Liver (tissue), 9 donors: ENCODE measurements around the gene ZNF655. TPM values are rescaled to one million over a fixed set of nuclear protein-coding genes. Genes with fewer than 3 reads are reported as not detected.

Experiments used
- DNase-seq: peaks from one replicate; pipeline ENCODE4 v3.0.0-alpha.2; 2017; ENCODE audit warnings: low spot score
- H3K27ac ChIP-seq, 2 donors: one replicate each; pipeline ENCODE4 v1.7.0; 2013; ENCODE audit warnings: inconsistent platforms in 2 of 2, low read length in 2 of 2, control low read depth in 1 of 2, low read depth in 1 of 2, mild to moderate bottlenecking in 1 of 2
- H3K27me3 ChIP-seq, 4 donors: one replicate each; pipeline versions ENCODE4 v1.6.1 to v1.7.0; 2013; ENCODE audit warnings: low read length in 3 of 4, inconsistent platforms in 1 of 4, mild to moderate bottlenecking in 1 of 4, moderate library complexity in 1 of 4; ENCODE audit not compliant: control insufficient read depth in 4 of 4, insufficient read depth in 4 of 4
- H3K36me3 ChIP-seq, 4 donors: one replicate each; pipeline versions ENCODE4 v1.6.1 to v1.7.0; 2013; ENCODE audit warnings: low read length in 3 of 4, mild to moderate bottlenecking in 3 of 4, low read depth in 1 of 4, moderate library complexity in 1 of 4; ENCODE audit not compliant: control insufficient read depth in 4 of 4, insufficient read depth in 3 of 4
- H3K4me1 ChIP-seq, 4 donors: one replicate each; pipeline versions ENCODE4 v1.6.1 to v1.7.0; 2013; ENCODE audit warnings: low read length in 3 of 4, mild to moderate bottlenecking in 3 of 4, moderate library complexity in 1 of 4; ENCODE audit not compliant: control insufficient read depth in 4 of 4, insufficient read depth in 4 of 4
- H3K4me3 ChIP-seq, 3 donors: one replicate each; pipeline versions ENCODE4 v1.6.1 to v1.7.0; 2013; ENCODE audit warnings: low read length in 3 of 3, control low read depth in 1 of 3, low read depth in 1 of 3, mild to moderate bottlenecking in 1 of 3
- H3K9ac ChIP-seq, 2 donors: one replicate each; pipeline ENCODE4 v1.7.0; 2013; ENCODE audit warnings: low read length in 2 of 2, mild to moderate bottlenecking in 2 of 2, moderate library complexity in 2 of 2, control low read depth in 1 of 2, low read depth in 1 of 2
- H3K9me3 ChIP-seq, 4 donors: one replicate each; pipeline versions ENCODE4 v1.6.1 to v1.7.0; 2013; ENCODE audit warnings: low read length in 3 of 4; ENCODE audit not compliant: control insufficient read depth in 4 of 4
- ATF3 ChIP-seq: IDR thresholded peaks from 2 replicates; pipeline ENCODE4 v1.6.1; 2016; ENCODE audit warnings: antibody characterized with exemption
- CTCF ChIP-seq: fragments of 150-350 bp; IDR thresholded peaks from 2 replicates; pipeline ENCODE4 v1.5.1; 2017; ENCODE audit warnings: improper control_type of control experiment, low read depth, low read length; ENCODE audit not compliant: missing input control
- EGR1 ChIP-seq, 2 donors: IDR thresholded peaks; 2 replicates each; pipeline ENCODE4 v1.6.1; 2016 to 2018; ENCODE audit warnings: antibody characterized with exemption in 2 of 2, low read depth in 2 of 2
- FOXA2 ChIP-seq: IDR thresholded peaks from 2 replicates; pipeline ENCODE4 v1.6.1; 2016; ENCODE audit warnings: antibody characterized with exemption
- GABPA ChIP-seq, 2 donors: IDR thresholded peaks in 1 of 2; conservative IDR thresholded peaks in 1 of 2; 2 replicates each; pipeline ENCODE4 v1.6.1; 2016; ENCODE audit warnings: antibody characterized with exemption in 2 of 2, mild to moderate bottlenecking in 1 of 2, moderate library complexity in 1 of 2
- HNF4A ChIP-seq, 2 donors: conservative IDR thresholded peaks; 2 replicates each; pipeline ENCODE4 v1.6.1; 2016; ENCODE audit warnings: antibody characterized with exemption in 2 of 2, mild to moderate bottlenecking in 2 of 2
- HNF4G ChIP-seq: IDR thresholded peaks from 2 replicates; pipeline ENCODE4 v1.6.1; 2016; ENCODE audit warnings: antibody characterized with exemption
- JUND ChIP-seq, 2 donors: IDR thresholded peaks; 2 replicates each; pipeline ENCODE4 v1.6.1; 2016; ENCODE audit warnings: antibody characterized with exemption in 2 of 2
- MAX ChIP-seq: IDR thresholded peaks from 2 replicates; pipeline ENCODE4 v1.6.1; 2016; ENCODE audit warnings: antibody characterized with exemption
- NR2F2 ChIP-seq: IDR thresholded peaks from 2 replicates; pipeline ENCODE4 v1.6.1; 2016; ENCODE audit warnings: antibody characterized with exemption
- RAD21 ChIP-seq, 2 donors: IDR thresholded peaks; 2 replicates each; pipeline ENCODE4 v1.6.1; 2016; ENCODE audit warnings: antibody characterized with exemption in 2 of 2, mild to moderate bottlenecking in 2 of 2
- REST ChIP-seq: IDR thresholded peaks from 2 replicates; pipeline ENCODE4 v1.6.1; 2016; ENCODE audit warnings: antibody characterized with exemption, mild to moderate bottlenecking
- RXRA ChIP-seq, 2 donors: IDR thresholded peaks; 2 replicates each; pipeline ENCODE4 v1.6.1; 2017 to 2018; ENCODE audit warnings: antibody characterized with exemption in 2 of 2, mild to moderate bottlenecking in 1 of 2
- SP1 ChIP-seq: IDR thresholded peaks from 2 replicates; pipeline ENCODE4 v1.6.1; 2018; ENCODE audit warnings: antibody characterized with exemption, mild to moderate bottlenecking
- TAF1 ChIP-seq: conservative IDR thresholded peaks from 2 replicates; pipeline ENCODE4 v1.6.1; 2016; ENCODE audit warnings: antibody characterized with exemption, mild to moderate bottlenecking
- YY1 ChIP-seq: IDR thresholded peaks from 2 replicates; pipeline ENCODE4 v1.6.1; 2016; ENCODE audit warnings: antibody characterized with exemption, mild to moderate bottlenecking
- ZBTB33 ChIP-seq: IDR thresholded peaks from 2 replicates; pipeline ENCODE4 v1.6.1; 2016; ENCODE audit warnings: antibody characterized with exemption
- WGBS: extraction: QIAGEN DNeasy Blood & Tissue Kit; methylation state at CpG from one replicate; pipeline ENCODE4 v1.1.7; 2013; 5-methylcytosine and 5-hydroxymethylcytosine counted together
- polyA plus RNA-seq, 2 donors: library from polyadenylated mRNA; stranded (reverse) in 1 of 2; unstranded in 1 of 2; fragments of 200-250 nt in 1 of 2; fragments of >200 nt in 1 of 2; fragmentation: Nextera tagmentation in 1 of 2; extraction: Ambion mirVana in 1 of 2; gene quantifications; one replicate each; pipeline versions ENCODE4 v1.2.1 to v1.2.3, GENCODE V29; 2013 to 2015
- total RNA-seq, 2 donors: library from RNA; depleted of rRNA; stranded (reverse); fragments of >200 nt; gene quantifications; one replicate each; pipeline ENCODE4 v1.2.3, GENCODE V29; 2014
- donor health status: healthy.
- donor health status: healthy.
- donor health status: healthy.
- donor health status: healthy.
- donor health status: healthy.

ZNF655 gene
- total and polyA plus RNA-seq, 4 donors: 15.9 to 59.7 (median 32.4) TPM

- WGBS: 12% methylated on average over 22 of the region's 22 CpGs
- Histone ChIP-seq H3K9ac (peak overlapping the region; percentile 17 to 23), H3K9me3 (no peaks in the 10 kb centered on the region), H3K27me3 (no peaks in the 10 kb centered on the region), H3K27ac (peak overlapping the region; percentile 66 to 77), H3K4me3 (peak overlapping the region; percentile 77 to 94 (median 93)), H3K4me1 (peaks cover 2 to 17% (median 8%) of the 10 kb centered on the region in 4 donors), H3K36me3 (peaks cover 3 to 32% (median 25%) of the 10 kb centered on the region in 4 donors)
- no peak for DNase-seq
- TF ChIP-seq ATF3: no peak
- no peak for TF ChIP-seq SP1
- no peak for TF ChIP-seq RAD21 (IDR thresholded peaks at IDR 0.05)
- TF ChIP-seq HNF4G: no peak
- TF ChIP-seq HNF4A (conservative IDR thresholded peaks at IDR 0.05): no peak
- TF ChIP-seq GABPA (IDR thresholded peaks at IDR 0.05 in 1 of 2, conservative IDR thresholded peaks at IDR 0.05 in 1 of 2): no peak
- TF ChIP-seq REST: no peak
- no peak for TF ChIP-seq YY1
- TF ChIP-seq JUND (IDR thresholded peaks at IDR 0.05): no peak
- no peak for TF ChIP-seq RXRA (IDR thresholded peaks at IDR 0.05)
- TF ChIP-seq CTCF: no peak
- TF ChIP-seq NR2F2: no peak
- TF ChIP-seq FOXA2: no peak
- TF ChIP-seq MAX: no peak
- TF ChIP-seq EGR1 (IDR thresholded peaks at IDR 0.05; ENCODE audit: low read depth in 2 of 2): no peak
- no peak for TF ChIP-seq TAF1
Observed at GRCh38 chr7:99617192-99617781, 58.8 kb downstream of the ZNF655 start.

GRCh38 chr7:99618726-99619125, 60.3 kb downstream of the ZNF655 start:
- no peak overlapping the region for H3K27ac ChIP-seq
- H3K4me1 ChIP-seq: peaks cover 2 to 17% (median 8%) of the 10 kb centered on the region in 4 donors
- no peaks in the 10 kb centered on the region for H3K9me3 ChIP-seq
- DNase-seq: no peak
- H3K9ac ChIP-seq: no peak overlapping the region
- H3K36me3 ChIP-seq: peaks cover 3 to 44% (median 33%) of the 10 kb centered on the region in 4 donors
- no peak overlapping the region for H3K4me3 ChIP-seq
- 95% methylated on average over 3 of the region's 3 CpGs for WGBS
- no peaks in the 10 kb centered on the region for H3K27me3 ChIP-seq
- TF ChIP-seq RAD21 (IDR thresholded peaks at IDR 0.05): no peak
- no peak for TF ChIP-seq MAX
- no peak for TF ChIP-seq SP1
- TF ChIP-seq REST: no peak
- TF ChIP-seq HNF4G: no peak
- TF ChIP-seq NR2F2: no peak
- no peak for TF ChIP-seq YY1
- TF ChIP-seq TAF1: no peak
- TF ChIP-seq FOXA2: no peak
- no peak for TF ChIP-seq GABPA (IDR thresholded peaks at IDR 0.05 in 1 of 2, conservative IDR thresholded peaks at IDR 0.05 in 1 of 2)
- no peak for TF ChIP-seq EGR1 (IDR thresholded peaks at IDR 0.05; ENCODE audit: low read depth in 2 of 2)
- TF ChIP-seq ZBTB33: no peak
